GM12878 (cell line): ENCODE results near the gene ADAMTSL1. TPM values are rescaled to one million over a fixed set of nuclear protein-coding genes. Genes with fewer than 3 reads are reported as not detected.

Experiments used
- ATAC-seq: fragments of 200-7000 bp; cut with Tn5 transposase; 3 replicates; pipeline ENCODE4 v1.9.1; 2020; ENCODE audit warnings: mild to moderate bottlenecking, moderate library complexity
- BruUV-seq: library from RNA; stranded (reverse); fragments of 400-500 nt; replicated peaks from 2 replicates; lab custom pipeline; 2021; lab: Mats Ljungman, UMichigan
- CTCF ChIA-PET: fragments of 300-600 bp; sonication (Branson Sonifier 250); formaldehyde crosslinking; extraction: SDS; loops from one replicate; lab custom pipeline; 2021; ENCODE audit warnings: inconsistent platforms; lab: Yijun Ruan, JAX
- POLR2A ChIA-PET: fragments of 350-600 bp; formaldehyde crosslinking; extraction: SDS; loops from one replicate; lab custom pipeline; 2021; ENCODE audit warnings: inconsistent platforms; lab: Charles Lee
- RAD21 ChIA-PET: fragments of 300-600 bp; sonication (Branson Sonifier 250); formaldehyde crosslinking; loops from one replicate; lab custom pipeline; 2023; ENCODE audit warnings: antibody characterized with exemption; ENCODE audit not compliant: unreplicated experiment; lab: Charles Lee
- SMC1A ChIA-PET: fragments of 300-600 bp; sonication (Branson Sonifier 250); formaldehyde crosslinking; loops from one replicate; lab custom pipeline; 2023; ENCODE audit not compliant: unreplicated experiment, uncharacterized antibody; lab: Charles Lee
- DNase-seq: peaks from one replicate; pipeline ENCODE4 v3.0.0-alpha.2; 2011; ENCODE audit warnings: low read depth, low spot score
- FAIRE-seq: peaks from 3 replicates; lab custom pipeline; 2011; peaks lifted over from hg19 to GRCh38; lab: Jason Lieb, UNC
- H2AFZ ChIP-seq: 2 replicates; pipeline ENCODE4 v1.6.0; 2011; ENCODE audit warnings: low read depth, low read length, control low read depth; ENCODE audit not compliant: control insufficient read depth
- H3K27ac ChIP-seq: 2 replicates; pipeline ENCODE4 v1.5.1; 2011; ENCODE audit warnings: control low read depth; ENCODE audit not compliant: control insufficient read depth, insufficient read depth
- H3K27me3 ChIP-seq, 2 experiments: replicated peaks in 1 of 2; 2 replicates each; pipeline versions ENCODE4 v1.6.0 to v1.6.1; 2011; ENCODE audit warnings: low read length in 1 of 2; ENCODE audit not compliant: control insufficient read depth in 2 of 2, insufficient read depth in 2 of 2
- H3K36me3 ChIP-seq, 2 experiments: 2 replicates each; pipeline ENCODE4 v1.5.1; 2011; ENCODE audit warnings: low read length in 1 of 2; ENCODE audit not compliant: control insufficient read depth in 2 of 2, insufficient read depth in 2 of 2
- H3K4me1 ChIP-seq: 2 replicates; pipeline ENCODE4 v1.6.1; 2011; ENCODE audit warnings: mild to moderate bottlenecking, low read length, moderate library complexity, mixed read lengths; ENCODE audit not compliant: control insufficient read depth, insufficient read depth
- H3K4me2 ChIP-seq: 2 replicates; pipeline ENCODE4 v1.6.0; 2011; ENCODE audit warnings: control low read depth; ENCODE audit not compliant: control insufficient read depth, insufficient read depth
- H3K4me3 ChIP-seq: fragments of 200-600 bp; sonication (generic); 2 replicates; pipeline ENCODE4 v1.5.1; 2016
- H3K79me2 ChIP-seq: 2 replicates; pipeline ENCODE4 v1.6.0; 2011; ENCODE audit warnings: low read length; ENCODE audit not compliant: control insufficient read depth, insufficient read depth
- H3K9ac ChIP-seq: 2 replicates; pipeline ENCODE4 v1.8.0; 2011; ENCODE audit warnings: low read length, control low read depth, mixed read lengths; ENCODE audit not compliant: control insufficient read depth, insufficient read depth
- H3K9me3 ChIP-seq: replicated peaks from 3 replicates; pipeline ENCODE4 v1.5.1; 2011; ENCODE audit warnings: mild to moderate bottlenecking, low read length; ENCODE audit not compliant: control insufficient read depth, insufficient read depth
- H4K20me1 ChIP-seq: 2 replicates; pipeline ENCODE4 v1.6.0; 2011; ENCODE audit not compliant: control insufficient read depth, insufficient read depth
- ATF7 ChIP-seq: fragments of 450-650 bp; IDR thresholded peaks from 2 replicates; pipeline ENCODE4 v1.6.1; 2016; ENCODE audit warnings: low read depth, mild to moderate bottlenecking
- E2F8 ChIP-seq: fragments of 450-650 bp; IDR thresholded peaks from 2 replicates; pipeline ENCODE4 v1.6.1; 2018; ENCODE audit warnings: mild to moderate bottlenecking, low read depth, moderate library complexity; ENCODE audit not compliant: partially characterized antibody
- FOXM1 ChIP-seq: IDR thresholded peaks from 2 replicates; pipeline ENCODE4 v1.6.1; 2012; ENCODE audit warnings: low read depth, mild to moderate bottlenecking, inconsistent platforms, low read length, moderate library complexity
- JUND ChIP-seq: IDR thresholded peaks from 2 replicates; pipeline ENCODE4 v1.6.1; 2012; ENCODE audit warnings: low read depth, mild to moderate bottlenecking, low read length, improper control_type of control experiment, moderate library complexity
- KDM1A ChIP-seq: fragments of 200-600 bp; sonication (generic); IDR thresholded peaks from 2 replicates; pipeline ENCODE4 v1.6.1; 2016; ENCODE audit warnings: borderline replicate concordance
- MTA2 ChIP-seq: fragments of 450-650 bp; IDR thresholded peaks from 2 replicates; pipeline ENCODE4 v1.6.1; 2016; ENCODE audit warnings: low read depth, mild to moderate bottlenecking, moderate library complexity
- NKRF ChIP-seq: fragments of 450-650 bp; conservative IDR thresholded peaks from 2 replicates; pipeline ENCODE4 v1.6.1; 2017; ENCODE audit warnings: mild to moderate bottlenecking, moderate library complexity
- NRF1 ChIP-seq: conservative IDR thresholded peaks from 2 replicates; pipeline ENCODE4 v1.6.1; 2011; ENCODE audit warnings: mild to moderate bottlenecking, low read depth, low read length, improper control_type of control experiment
- POLR2AphosphoS2 ChIP-seq: IDR thresholded peaks from 2 replicates; pipeline ENCODE4 v1.6.1; 2011; ENCODE audit warnings: low read depth, mild to moderate bottlenecking, low read length, improper control_type of control experiment, moderate library complexity
- SKIL ChIP-seq: fragments of 450-650 bp; IDR thresholded peaks from 2 replicates; pipeline ENCODE4 v1.6.1; 2017; ENCODE audit warnings: mild to moderate bottlenecking, low read depth, inconsistent platforms; ENCODE audit not compliant: poor library complexity, severe bottlenecking
- STAT1 ChIP-seq: fragments of 450-650 bp; conservative IDR thresholded peaks from 2 replicates; pipeline ENCODE4 v1.6.1; 2014; ENCODE audit warnings: antibody characterized with exemption, mild to moderate bottlenecking
- ZSCAN29 ChIP-seq: fragments of 450-650 bp; IDR thresholded peaks from 2 replicates; pipeline ENCODE4 v1.6.1; 2017; ENCODE audit warnings: mild to moderate bottlenecking, moderate library complexity
- WGBS: methylation state at CpG from one replicate; pipeline ENCODE4 v1.1.6; 2016; ENCODE audit warnings: low lambda C conversion rate; ENCODE audit not compliant: insufficient replicate concordance, insufficient coverage; ENCODE audit errors: missing lambda C conversion rate; 5-methylcytosine and 5-hydroxymethylcytosine counted together
- in situ Hi-C: fragments of 300-500 bp; cut with MboI; formaldehyde crosslinking; loops from 9 replicates; pipeline ENCODE4 v1.14.3; 2018; ENCODE audit warnings: mixed read lengths
- intact Hi-C: fragments of 100-400 bp; cut with micrococcal nuclease; formaldehyde crosslinking; loops from one replicate; pipeline ENCODE4 v1.14.2; 2022; ENCODE audit not compliant: unreplicated experiment
- polyA plus RNA-seq, 11 experiments: library from polyadenylated mRNA; depleted of rRNA in 4 of 11; unstranded in 6 of 11; stranded (reverse) in 5 of 11; fragments of >200 nt; fragmentation: Nextera tagmentation in 4 of 11; fragmentation: Illumina TruSeq in 1 of 11; extraction: Ambion mirVana in 4 of 11; extraction: Trizol in 1 of 11; gene quantifications; 1 replicate in 1 of 11; 2 replicates in 10 of 11; pipeline versions ENCODE4 v1.2.1 to v1.2.3, GENCODE V29; 2011 to 2016; ENCODE audit warnings: inconsistent platforms in 2 of 11, missing spikeins in 2 of 11, low read depth in 1 of 11
- total RNA-seq, 4 experiments: library from RNA; depleted of rRNA in 3 of 4; stranded (reverse); fragments of >200 nt in 3 of 4; fragmentation: Illumina TruSeq in 1 of 4; extraction: Trizol in 1 of 4; gene quantifications; 2 replicates each; pipeline versions ENCODE4 v1.2.1 to v1.2.3, GENCODE V29; 2013 to 2021

ADAMTSL1 gene
- total and polyA plus RNA-seq, 10 of the 15 experiments (the other 5 are each of a cell fraction or from before 2014, with no cell fraction given) = 0.01 to 0.10 (median 0.07) TPM; not detected in 6

GRCh38 chr9:18566121-18566520 is 92.2 kb downstream of the ADAMTSL1 start:
- in situ Hi-C loops (no loop called here), intact Hi-C loops (no loop called here)
- H3K27me3 ChIP-seq = no peaks in the 10 kb centered on the region
- WGBS = 14% methylated on average over 5 of the region's 5 CpGs
- BruUV-seq = no TSS peak
- no peak for ATAC-seq
- TF ChIP-seq KDM1A (no peak), FOXM1 (no peak), ZSCAN29 (no peak), SKIL (no peak), STAT1 (no peak), JUND (no peak)
- ChIA-PET CTCF (no interaction called here), SMC1A (no interaction called here), POLR2A (interaction anchor here (0.6 kb wide), 1 partner anchor 668 kb away, joined by 7 read pairs; no protein-coding TSS in a partner anchor), RAD21 (no interaction called here)
- H3K4me3 ChIP-seq = no peak overlapping the region
- DNase-seq = no peak
- no peak overlapping the region for H3K27ac ChIP-seq
- no peaks in the 10 kb centered on the region for H3K4me1 ChIP-seq
- H2AFZ ChIP-seq = no peak overlapping the region
- no peaks in the 10 kb centered on the region for H3K9me3 ChIP-seq
- no peak overlapping the region for H3K4me2 ChIP-seq
- H3K36me3 ChIP-seq = no peaks in the 10 kb centered on the region
- H3K79me2 ChIP-seq = no peaks in the 10 kb centered on the region
- FAIRE-seq = no peak
- H4K20me1 ChIP-seq = no peaks in the 10 kb centered on the region
- no peak overlapping the region for H3K9ac ChIP-seq

GRCh38 chr9:18568973-18569372 is 95.0 kb downstream of the ADAMTSL1 start:
- SMC1A ChIA-PET = no interaction called here
- Histone ChIP-seq H2AFZ (no peak overlapping the region), H3K4me3 (no peak overlapping the region), H3K36me3 (no peaks in the 10 kb centered on the region), H3K27ac (no peak overlapping the region), H3K9me3 (no peaks in the 10 kb centered on the region), H4K20me1 (no peaks in the 10 kb centered on the region), H3K79me2 (no peaks in the 10 kb centered on the region), H3K9ac (no peak overlapping the region), H3K27me3 (no peaks in the 10 kb centered on the region), H3K4me2 (no peak overlapping the region), H3K4me1 (no peaks in the 10 kb centered on the region)
- POLR2A ChIA-PET = no interaction called here
- CTCF ChIA-PET = no interaction called here
- intact Hi-C loops = no loop called here
- in situ Hi-C loops = no loop called here
- no TSS peak for BruUV-seq
- FAIRE-seq (no peak), DNase-seq (no peak), ATAC-seq (no peak)
- RAD21 ChIA-PET = no interaction called here
- 55% methylated on average over 4 of the region's 4 CpGs for WGBS
- TF ChIP-seq ATF7 (no peak), NRF1 (no peak), POLR2AphosphoS2 (no peak), MTA2 (no peak), NKRF (no peak), E2F8 (no peak)
